ENCODE data around the gene ZNF81.
"Not testable (repeated sequence)": the region's sequence is repeated elsewhere in the genome, so short reads cannot be mapped to it uniquely, and the experiment has no call there.

DNA sequence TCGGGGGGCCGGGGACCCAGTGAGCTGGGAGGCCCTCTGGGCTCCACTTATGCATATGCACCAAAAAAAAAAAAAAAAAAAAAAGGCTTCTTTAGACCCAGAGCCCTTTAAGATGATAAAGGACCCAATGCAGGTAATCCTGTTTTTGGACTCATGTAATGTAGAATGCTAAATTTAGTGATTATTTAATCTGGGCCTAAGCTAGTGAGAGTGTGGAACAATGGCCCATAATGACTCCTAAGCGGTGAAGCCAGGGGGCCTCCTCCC, 29.5 kb upstream of the ZNF81 start:
- TF ChIP-seq, protein P1, sequence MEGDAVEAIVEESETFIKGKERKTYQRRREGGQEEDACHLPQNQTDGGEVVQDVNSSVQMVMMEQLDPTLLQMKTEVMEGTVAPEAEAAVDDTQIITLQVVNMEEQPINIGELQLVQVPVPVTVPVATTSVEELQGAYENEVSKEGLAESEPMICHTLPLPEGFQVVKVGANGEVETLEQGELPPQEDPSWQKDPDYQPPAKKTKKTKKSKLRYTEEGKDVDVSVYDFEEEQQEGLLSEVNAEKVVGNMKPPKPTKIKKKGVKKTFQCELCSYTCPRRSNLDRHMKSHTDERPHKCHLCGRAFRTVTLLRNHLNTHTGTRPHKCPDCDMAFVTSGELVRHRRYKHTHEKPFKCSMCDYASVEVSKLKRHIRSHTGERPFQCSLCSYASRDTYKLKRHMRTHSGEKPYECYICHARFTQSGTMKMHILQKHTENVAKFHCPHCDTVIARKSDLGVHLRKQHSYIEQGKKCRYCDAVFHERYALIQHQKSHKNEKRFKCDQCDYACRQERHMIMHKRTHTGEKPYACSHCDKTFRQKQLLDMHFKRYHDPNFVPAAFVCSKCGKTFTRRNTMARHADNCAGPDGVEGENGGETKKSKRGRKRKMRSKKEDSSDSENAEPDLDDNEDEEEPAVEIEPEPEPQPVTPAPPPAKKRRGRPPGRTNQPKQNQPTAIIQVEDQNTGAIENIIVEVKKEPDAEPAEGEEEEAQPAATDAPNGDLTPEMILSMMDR (IDR thresholded peaks at IDR 0.05; ENCODE audit: poor library complexity, severe bottlenecking), result not testable (repeated sequence)
- TF ChIP-seq, protein P2, sequence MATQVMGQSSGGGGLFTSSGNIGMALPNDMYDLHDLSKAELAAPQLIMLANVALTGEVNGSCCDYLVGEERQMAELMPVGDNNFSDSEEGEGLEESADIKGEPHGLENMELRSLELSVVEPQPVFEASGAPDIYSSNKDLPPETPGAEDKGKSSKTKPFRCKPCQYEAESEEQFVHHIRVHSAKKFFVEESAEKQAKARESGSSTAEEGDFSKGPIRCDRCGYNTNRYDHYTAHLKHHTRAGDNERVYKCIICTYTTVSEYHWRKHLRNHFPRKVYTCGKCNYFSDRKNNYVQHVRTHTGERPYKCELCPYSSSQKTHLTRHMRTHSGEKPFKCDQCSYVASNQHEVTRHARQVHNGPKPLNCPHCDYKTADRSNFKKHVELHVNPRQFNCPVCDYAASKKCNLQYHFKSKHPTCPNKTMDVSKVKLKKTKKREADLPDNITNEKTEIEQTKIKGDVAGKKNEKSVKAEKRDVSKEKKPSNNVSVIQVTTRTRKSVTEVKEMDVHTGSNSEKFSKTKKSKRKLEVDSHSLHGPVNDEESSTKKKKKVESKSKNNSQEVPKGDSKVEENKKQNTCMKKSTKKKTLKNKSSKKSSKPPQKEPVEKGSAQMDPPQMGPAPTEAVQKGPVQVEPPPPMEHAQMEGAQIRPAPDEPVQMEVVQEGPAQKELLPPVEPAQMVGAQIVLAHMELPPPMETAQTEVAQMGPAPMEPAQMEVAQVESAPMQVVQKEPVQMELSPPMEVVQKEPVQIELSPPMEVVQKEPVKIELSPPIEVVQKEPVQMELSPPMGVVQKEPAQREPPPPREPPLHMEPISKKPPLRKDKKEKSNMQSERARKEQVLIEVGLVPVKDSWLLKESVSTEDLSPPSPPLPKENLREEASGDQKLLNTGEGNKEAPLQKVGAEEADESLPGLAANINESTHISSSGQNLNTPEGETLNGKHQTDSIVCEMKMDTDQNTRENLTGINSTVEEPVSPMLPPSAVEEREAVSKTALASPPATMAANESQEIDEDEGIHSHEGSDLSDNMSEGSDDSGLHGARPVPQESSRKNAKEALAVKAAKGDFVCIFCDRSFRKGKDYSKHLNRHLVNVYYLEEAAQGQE (IDR thresholded peaks at IDR 0.05; ENCODE audit: borderline replicate concordance), result not testable (repeated sequence)
